Transverse colon (tissue), 4 donors: ENCODE data around the gene PPP1R12B. TPM values are rescaled to one million over a fixed set of nuclear protein-coding genes. Genes with fewer than 3 reads are reported as not detected.
"Not testable (repeated sequence)": the region's sequence is repeated elsewhere in the genome, so short reads cannot be mapped to it uniquely, and the experiment has no call there.

Source experiments
- DNase-seq: peaks from one replicate; pipeline ENCODE4 v3.0.0-alpha.2; 2019
- H3K27ac ChIP-seq, 4 donors: fragments of 200-600 bp; sonication (generic); 2 replicates each; pipeline ENCODE4 v1.5.1; 2016 to 2018; ENCODE audit warnings: inconsistent platforms in 4 of 4
- H3K27me3 ChIP-seq: fragments of 200-600 bp; sonication (generic); 2 replicates; pipeline ENCODE4 v1.5.1; 2017; ENCODE audit warnings: inconsistent platforms
- H3K36me3 ChIP-seq, 4 donors: fragments of 200-600 bp; sonication (generic); 2 replicates each; pipeline ENCODE4 v1.5.1; 2017 to 2019; ENCODE audit warnings: inconsistent platforms in 4 of 4
- H3K4me1 ChIP-seq, 4 donors: fragments of 200-600 bp; sonication (generic); 2 replicates each; pipeline ENCODE4 v1.5.1; 2017 to 2020; ENCODE audit warnings: inconsistent platforms in 4 of 4
- H3K4me3 ChIP-seq, 4 donors: fragments of 200-600 bp; sonication (generic); 1 replicate in 1 of 4; 2 replicates in 3 of 4; pipeline versions ENCODE4 v1.5.1 to v1.6.1; 2017 to 2019; ENCODE audit warnings: inconsistent platforms in 4 of 4
- H3K9me3 ChIP-seq, 2 donors: fragments of 200-600 bp; sonication (generic); 2 replicates each; pipeline ENCODE4 v1.5.1; 2017 to 2019; ENCODE audit warnings: inconsistent platforms in 2 of 2
- EP300 ChIP-seq: sonication (generic); formaldehyde crosslinking; IDR thresholded peaks from one replicate; pipeline ENCODE4 v1.6.1; 2017; ENCODE audit warnings: antibody characterized with exemption, low read depth
- POLR2A ChIP-seq: fragments of 450-650 bp; IDR thresholded peaks from one replicate; pipeline ENCODE4 v1.6.1; 2016; ENCODE audit warnings: antibody characterized with exemption, mild to moderate bottlenecking, moderate library complexity
- POLR2AphosphoS5 ChIP-seq, 3 donors: sonication (generic); formaldehyde crosslinking; IDR thresholded peaks; one replicate each; pipeline ENCODE4 v1.6.1; 2016; ENCODE audit warnings: antibody characterized with exemption in 3 of 3
- WGBS, 2 donors: methylation state at CpG; one replicate each; pipeline ENCODE4 v1.1.5; 2018; ENCODE audit warnings: low coverage in 1 of 2; 5-methylcytosine and 5-hydroxymethylcytosine counted together
- in situ Hi-C, 4 donors: fragments of 200-750 bp; cut with MboI; loops; one replicate each; pipeline versions ENCODE4 v1.15.0 to v1.15.1; 2017; ENCODE audit warnings: low sequenced_read_pairs in 3 of 4, low pct_ligation_motif_present in 1 of 4, low pct_unique_long_range_greater_than_20kb in 1 of 4
- intact Hi-C: fragments of 100-400 bp; cut with DNase I; formaldehyde crosslinking; loops from one replicate; pipeline ENCODE4 v1.15.1; 2023; ENCODE audit warnings: low total_unique reads
- total RNA-seq, 4 donors: library from RNA; depleted of rRNA; stranded (reverse); fragments of >200 nt; gene quantifications; one replicate each; pipeline ENCODE4 v1.1.0, GENCODE V29; 2016
- TF ChIP-seq, protein P1 (sequence below), 5 experiments: fragments of 200-600 bp in 3 of 5; fragments of 450-650 bp in 2 of 5; sonication (generic) in 3 of 5; IDR thresholded peaks; 1 replicate in 2 of 5; 2 replicates in 3 of 5; pipeline ENCODE4 v1.5.1; 2016 to 2017; ENCODE audit warnings: antibody characterized with exemption in 5 of 5, inconsistent platforms in 3 of 5, mild to moderate bottlenecking in 2 of 5, moderate library complexity in 1 of 5

Gene PPP1R12B
- total RNA-seq, 4 donors from 2014 or later: 92.7 to 254 (median 137) TPM

DNA sequence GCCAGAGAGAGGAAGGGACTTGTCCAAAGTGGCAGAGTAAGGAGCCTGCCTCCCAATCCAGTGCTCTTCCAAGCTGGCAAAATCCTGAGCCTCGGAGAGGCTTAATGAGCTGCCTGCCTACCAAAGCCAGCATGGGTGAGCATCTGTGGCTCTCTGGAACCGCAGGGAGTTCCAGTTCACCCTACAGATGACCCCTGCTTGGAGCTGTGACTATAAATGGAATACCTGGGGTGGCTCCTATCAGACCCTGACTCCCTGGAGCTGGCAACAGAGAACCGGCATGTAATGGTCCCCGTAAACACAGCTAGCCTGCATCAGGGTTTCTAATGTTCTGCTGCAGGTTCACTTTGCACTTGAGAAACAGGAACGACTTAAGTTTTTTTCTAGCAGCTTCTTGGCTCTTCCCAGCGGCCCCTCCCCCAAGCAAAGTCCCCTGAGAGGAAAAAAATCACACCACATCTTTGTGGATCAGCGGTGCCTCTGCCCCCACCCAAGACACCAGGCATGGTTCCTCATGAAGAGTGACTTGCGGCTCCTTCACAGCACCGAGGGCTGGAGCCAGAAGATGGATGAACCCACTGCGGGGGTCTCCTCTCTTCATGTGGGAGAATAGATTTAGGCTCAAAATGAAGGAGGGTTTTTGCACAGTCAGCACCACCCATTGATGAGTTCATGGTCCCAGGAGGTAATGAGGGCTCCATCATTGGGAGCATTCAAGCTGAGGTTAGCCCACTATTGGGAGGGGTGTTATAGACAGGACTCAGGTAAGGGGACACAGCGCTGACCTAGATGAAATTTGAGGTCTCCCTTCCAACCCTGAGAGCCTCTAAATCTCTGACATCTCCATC lies 282.8 kb downstream of the PPP1R12B start:
- DNase-seq: no peak
- 70 to 79% methylated on average over 6 to 11 of the region's 11 CpGs for WGBS, 2 donors
- in situ Hi-C loops: no loop called here
- H3K4me1 ChIP-seq: peaks cover 0 to 7% (median 0%) of the 10 kb centered on the region in 4 donors
- TF ChIP-seq POLR2AphosphoS5 (IDR thresholded peaks at IDR 0.05) (no peak), EP300 (no peak), POLR2A (no peak)
- TF ChIP-seq, protein P1, sequence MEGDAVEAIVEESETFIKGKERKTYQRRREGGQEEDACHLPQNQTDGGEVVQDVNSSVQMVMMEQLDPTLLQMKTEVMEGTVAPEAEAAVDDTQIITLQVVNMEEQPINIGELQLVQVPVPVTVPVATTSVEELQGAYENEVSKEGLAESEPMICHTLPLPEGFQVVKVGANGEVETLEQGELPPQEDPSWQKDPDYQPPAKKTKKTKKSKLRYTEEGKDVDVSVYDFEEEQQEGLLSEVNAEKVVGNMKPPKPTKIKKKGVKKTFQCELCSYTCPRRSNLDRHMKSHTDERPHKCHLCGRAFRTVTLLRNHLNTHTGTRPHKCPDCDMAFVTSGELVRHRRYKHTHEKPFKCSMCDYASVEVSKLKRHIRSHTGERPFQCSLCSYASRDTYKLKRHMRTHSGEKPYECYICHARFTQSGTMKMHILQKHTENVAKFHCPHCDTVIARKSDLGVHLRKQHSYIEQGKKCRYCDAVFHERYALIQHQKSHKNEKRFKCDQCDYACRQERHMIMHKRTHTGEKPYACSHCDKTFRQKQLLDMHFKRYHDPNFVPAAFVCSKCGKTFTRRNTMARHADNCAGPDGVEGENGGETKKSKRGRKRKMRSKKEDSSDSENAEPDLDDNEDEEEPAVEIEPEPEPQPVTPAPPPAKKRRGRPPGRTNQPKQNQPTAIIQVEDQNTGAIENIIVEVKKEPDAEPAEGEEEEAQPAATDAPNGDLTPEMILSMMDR (IDR thresholded peaks at IDR 0.05): no peak
- H3K4me3 ChIP-seq: no peak overlapping the region
- intact Hi-C loops: loop anchor here (10.0 kb wide), 1 partner anchor 146 kb away; no protein-coding TSS in a partner anchor
- H3K27ac ChIP-seq: no peak overlapping the region
- H3K27me3 ChIP-seq: peaks cover 15% of the 10 kb centered on the region
- no peaks in the 10 kb centered on the region for H3K36me3 ChIP-seq
- H3K9me3 ChIP-seq: no peaks in the 10 kb centered on the region

DNA sequence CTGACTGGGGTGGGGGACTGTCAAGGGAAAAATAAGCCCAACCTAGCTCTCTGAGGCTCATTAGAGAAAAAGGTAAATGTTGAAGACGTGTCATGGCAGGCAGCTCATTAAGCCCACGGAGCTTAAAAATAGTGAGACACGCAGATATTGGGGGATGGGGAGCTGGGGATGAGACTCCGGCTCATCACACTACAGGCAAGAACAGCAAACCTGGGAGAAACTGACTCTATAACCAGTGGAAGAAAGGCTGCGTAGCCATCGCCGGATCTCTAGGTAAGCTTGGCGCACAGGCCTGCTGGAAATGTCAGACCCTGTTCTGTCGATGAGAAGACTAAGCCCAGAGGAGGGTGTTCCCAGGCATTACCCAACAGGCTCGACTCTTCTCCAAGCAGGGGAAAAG lies 283.7 kb downstream of the PPP1R12B start:
- 90 to 91% methylated on average over 9 to 10 of the region's 10 CpGs for WGBS, 2 donors
- H3K27me3 ChIP-seq: peaks cover 15% of the 10 kb centered on the region
- intact Hi-C loops: loop anchor here (10.0 kb wide), 1 partner anchor 147 kb away; no protein-coding TSS in a partner anchor
- no peak for DNase-seq
- no peak overlapping the region for H3K4me3 ChIP-seq
- in situ Hi-C loops: no loop called here
- no peaks in the 10 kb centered on the region for H3K9me3 ChIP-seq
- no peaks in the 10 kb centered on the region for H3K36me3 ChIP-seq
- TF ChIP-seq, protein P1 (IDR thresholded peaks at IDR 0.05): no peak
- TF ChIP-seq EP300 (no peak), POLR2A (no peak), POLR2AphosphoS5 (IDR thresholded peaks at IDR 0.05) (no peak)
- peaks cover 0 to 7% (median 0%) of the 10 kb centered on the region in 4 donors for H3K4me1 ChIP-seq
- H3K27ac ChIP-seq: no peak overlapping the region

DNA sequence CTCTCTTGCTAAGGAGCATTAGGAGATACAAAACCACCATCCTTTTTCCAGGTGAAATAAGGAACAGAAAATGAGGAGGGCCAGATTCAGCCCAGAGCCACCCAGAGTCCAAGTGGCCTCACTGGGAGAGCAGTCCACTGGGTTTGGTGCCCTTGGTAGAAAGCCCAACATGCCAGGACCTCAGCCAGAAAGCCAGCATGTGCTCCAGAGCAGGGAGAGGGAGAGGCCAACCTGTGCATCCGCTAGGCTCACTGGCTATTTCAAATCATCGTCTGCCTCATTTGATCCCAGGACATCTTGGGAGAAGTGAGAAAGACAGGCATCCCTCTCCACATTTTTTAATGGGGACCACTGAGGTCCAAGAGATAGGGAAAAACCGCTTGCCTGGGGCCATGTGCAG lies 287.7 kb downstream of the PPP1R12B start:
- DNase-seq, H3K36me3 ChIP-seq, H3K9me3 ChIP-seq, H3K27ac ChIP-seq, in situ Hi-C loops, H3K4me3 ChIP-seq: not testable (repeated sequence)
- H3K4me1 ChIP-seq: peaks cover 0 to 20% (median 12%) of the 10 kb centered on the region in 4 donors
- peaks cover 21% of the 10 kb centered on the region for H3K27me3 ChIP-seq
- 53% methylated on average over 3 of the region's 3 CpGs; no CpG with 5 or more reads in 1 of the 2 donors for WGBS, 2 donors
- intact Hi-C loops: loop anchor here (10.0 kb wide), 1 partner anchor 151 kb away; no protein-coding TSS in a partner anchor

DNA sequence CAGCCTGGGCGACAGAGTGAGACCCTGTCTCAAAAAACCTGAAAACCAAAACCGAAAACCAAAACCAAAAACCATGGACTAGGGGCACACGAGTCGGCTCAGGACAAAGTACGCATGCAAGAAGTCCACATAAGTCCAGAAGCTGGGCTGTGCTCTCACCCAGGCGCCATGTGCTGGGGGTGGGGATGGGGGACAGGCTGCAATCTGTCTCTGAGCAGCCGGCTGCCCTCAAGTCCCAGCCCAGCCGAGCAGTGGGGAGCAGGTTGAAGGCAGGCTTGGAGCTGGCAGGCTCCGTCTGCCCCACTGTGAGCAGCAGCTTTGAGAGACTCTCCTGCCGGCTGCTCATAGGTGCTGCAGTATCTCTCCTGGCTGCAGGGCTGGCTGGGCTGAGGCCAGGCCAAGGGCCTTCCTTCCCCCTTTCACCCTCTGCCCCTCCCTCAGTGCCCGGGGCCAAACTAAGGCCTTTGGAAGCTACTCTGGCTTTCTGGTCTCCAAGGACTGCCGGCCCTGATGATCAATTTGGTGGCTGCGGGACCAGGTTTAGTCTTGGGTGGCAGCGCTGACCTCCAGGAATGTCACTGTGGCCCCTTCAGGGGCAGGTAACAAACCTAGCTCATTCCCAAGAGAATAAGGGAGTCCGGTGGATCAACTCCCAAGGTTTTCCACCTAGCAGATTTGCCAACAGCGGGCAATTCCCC lies 289.0 kb downstream of the PPP1R12B start:
- in situ Hi-C loops: not testable (repeated sequence)

More for the DNA sequence above, 289.0 kb downstream of the PPP1R12B start:
- Histone ChIP-seq H3K27me3 (peaks cover 23% of the 10 kb centered on the region), H3K27ac (peak overlapping the region in 1 of 4 donors; percentile 53), H3K4me1 (peaks cover 3 to 23% (median 15%) of the 10 kb centered on the region in 4 donors)
- intact Hi-C loops: loop anchor here (10.0 kb wide), 1 partner anchor 153 kb away; no protein-coding TSS in a partner anchor
- 74 to 100% methylated on average over 1 to 16 of the region's 16 CpGs for WGBS, 2 donors
- not testable (repeated sequence) for H3K36me3 ChIP-seq, H3K9me3 ChIP-seq, DNase-seq, H3K4me3 ChIP-seq
